Omental fat pad (tissue), 4 donors: Measurements from ENCODE around the gene THRB. TPM values are rescaled to one million over a fixed set of nuclear protein-coding genes. Genes with fewer than 3 reads are reported as not detected.
A peak's percentile ranks its signal among the peaks of the same experiment; 100 is the strongest.

Experiments used
- ATAC-seq: fragments of 150-250 bp; one replicate; pipeline ENCODE4 v1.9.1; 2016; ENCODE audit warnings: mild to moderate bottlenecking, moderate library complexity; ENCODE audit not compliant: low FRiP score
- DNase-seq: peaks from one replicate; pipeline ENCODE4 v3.0.0-alpha.2; 2019; ENCODE audit warnings: low spot score
- total RNA-seq, 4 donors: library from RNA; depleted of rRNA; stranded (reverse); fragments of >200 nt; gene quantifications; one replicate each; pipeline ENCODE4 v1.1.0, GENCODE V29; 2016
- TF ChIP-seq, protein P1 (sequence below), 3 donors: fragments of 450-650 bp; IDR thresholded peaks; one replicate each; pipeline ENCODE4 v1.5.1; 2016 to 2017; ENCODE audit warnings: antibody characterized with exemption in 3 of 3, mild to moderate bottlenecking in 3 of 3, moderate library complexity in 2 of 3

THRB gene
- total RNA-seq, 4 donors from 2014 or later: 18.6 to 28.0 (median 23.9) TPM

DNA sequence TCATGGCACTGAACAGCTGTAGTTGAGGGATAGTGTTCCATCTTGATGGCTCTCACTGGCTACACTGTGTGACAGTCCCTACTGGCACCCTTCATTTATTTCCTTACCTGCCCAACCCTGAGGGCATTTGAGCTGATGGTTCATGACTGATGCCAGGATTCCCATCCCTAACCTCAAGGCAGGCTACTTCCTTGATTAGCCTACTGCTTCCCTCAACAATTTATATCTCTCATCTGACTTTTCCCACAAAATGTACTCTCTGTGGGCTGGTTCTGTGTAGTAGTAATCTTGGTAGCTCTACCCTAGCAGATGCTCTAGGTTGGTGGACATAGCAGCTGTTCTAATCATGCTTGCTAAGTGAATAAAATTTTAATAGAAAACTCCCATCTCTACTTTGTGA is 106.0 kb downstream of the THRB start:
- ATAC-seq (no peak), DNase-seq (no peak)
- TF ChIP-seq, protein P1, sequence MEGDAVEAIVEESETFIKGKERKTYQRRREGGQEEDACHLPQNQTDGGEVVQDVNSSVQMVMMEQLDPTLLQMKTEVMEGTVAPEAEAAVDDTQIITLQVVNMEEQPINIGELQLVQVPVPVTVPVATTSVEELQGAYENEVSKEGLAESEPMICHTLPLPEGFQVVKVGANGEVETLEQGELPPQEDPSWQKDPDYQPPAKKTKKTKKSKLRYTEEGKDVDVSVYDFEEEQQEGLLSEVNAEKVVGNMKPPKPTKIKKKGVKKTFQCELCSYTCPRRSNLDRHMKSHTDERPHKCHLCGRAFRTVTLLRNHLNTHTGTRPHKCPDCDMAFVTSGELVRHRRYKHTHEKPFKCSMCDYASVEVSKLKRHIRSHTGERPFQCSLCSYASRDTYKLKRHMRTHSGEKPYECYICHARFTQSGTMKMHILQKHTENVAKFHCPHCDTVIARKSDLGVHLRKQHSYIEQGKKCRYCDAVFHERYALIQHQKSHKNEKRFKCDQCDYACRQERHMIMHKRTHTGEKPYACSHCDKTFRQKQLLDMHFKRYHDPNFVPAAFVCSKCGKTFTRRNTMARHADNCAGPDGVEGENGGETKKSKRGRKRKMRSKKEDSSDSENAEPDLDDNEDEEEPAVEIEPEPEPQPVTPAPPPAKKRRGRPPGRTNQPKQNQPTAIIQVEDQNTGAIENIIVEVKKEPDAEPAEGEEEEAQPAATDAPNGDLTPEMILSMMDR (IDR thresholded peaks at IDR 0.05): no peak

DNA sequence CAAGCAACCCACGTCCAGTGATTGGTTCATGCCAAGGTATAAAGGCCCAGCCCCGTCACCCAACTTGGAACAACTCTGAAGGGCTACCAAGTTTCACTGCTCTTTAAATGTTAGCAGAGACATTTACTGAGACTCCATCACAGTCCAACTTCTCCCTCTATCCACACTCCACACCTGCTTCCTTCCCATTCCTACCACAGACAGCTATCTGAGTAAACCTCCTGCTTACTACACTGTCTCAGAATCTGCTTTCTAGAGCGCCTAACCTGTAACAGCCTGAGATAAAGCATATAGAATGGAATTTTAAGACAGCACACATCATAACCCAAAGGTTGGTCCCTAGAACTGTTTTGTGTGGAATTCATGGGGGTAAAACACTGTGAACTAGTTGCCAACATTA is 106.5 kb downstream of the THRB start:
- ATAC-seq (no peak), DNase-seq (no peak)
- TF ChIP-seq, protein P1 (IDR thresholded peaks at IDR 0.05): no peak

DNA sequence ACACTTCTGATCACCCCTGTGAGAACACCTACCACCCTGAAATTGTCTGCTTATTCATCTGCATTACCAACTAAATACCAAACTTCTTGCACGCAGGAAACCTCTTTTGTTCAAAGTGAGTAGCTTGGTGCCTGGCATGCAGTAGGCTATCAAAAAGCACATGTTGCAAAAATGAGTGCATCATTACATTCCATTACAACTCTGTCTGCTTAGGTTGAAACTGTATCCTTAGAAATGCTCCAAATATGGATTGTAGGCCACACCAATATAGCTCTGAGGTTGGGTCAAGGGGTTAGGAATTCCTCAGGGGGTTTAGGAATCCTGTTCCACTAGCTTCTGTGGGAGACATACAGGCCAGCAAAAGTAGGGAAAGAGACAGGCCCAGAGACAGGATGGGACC is 107.2 kb downstream of the THRB start:
- DNase-seq: no peak
- ATAC-seq: no peak
- TF ChIP-seq, protein P1 (IDR thresholded peaks at IDR 0.05): no peak

DNA sequence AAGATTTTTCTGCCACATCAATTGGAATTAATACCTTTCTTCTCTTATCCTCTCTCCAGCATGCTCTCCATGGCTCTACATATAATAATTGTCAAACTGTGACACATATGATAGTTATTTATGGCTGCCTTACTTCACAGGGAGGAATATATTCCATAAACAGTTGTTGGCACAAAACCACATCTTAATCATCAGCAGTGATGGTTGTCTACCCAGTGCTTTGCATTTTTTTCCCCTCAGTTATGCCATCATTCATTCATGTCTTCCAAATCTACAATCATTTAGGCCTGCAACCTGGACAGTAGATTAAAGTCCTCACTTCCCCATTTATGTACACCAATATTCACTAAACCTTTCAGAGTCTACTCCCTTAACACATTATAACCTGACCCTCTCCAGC is 107.7 kb downstream of the THRB start:
- peak; percentile 53 for ATAC-seq
- TF ChIP-seq, protein P1 (IDR thresholded peaks at IDR 0.05): no peak
- DNase-seq: no peak

DNA sequence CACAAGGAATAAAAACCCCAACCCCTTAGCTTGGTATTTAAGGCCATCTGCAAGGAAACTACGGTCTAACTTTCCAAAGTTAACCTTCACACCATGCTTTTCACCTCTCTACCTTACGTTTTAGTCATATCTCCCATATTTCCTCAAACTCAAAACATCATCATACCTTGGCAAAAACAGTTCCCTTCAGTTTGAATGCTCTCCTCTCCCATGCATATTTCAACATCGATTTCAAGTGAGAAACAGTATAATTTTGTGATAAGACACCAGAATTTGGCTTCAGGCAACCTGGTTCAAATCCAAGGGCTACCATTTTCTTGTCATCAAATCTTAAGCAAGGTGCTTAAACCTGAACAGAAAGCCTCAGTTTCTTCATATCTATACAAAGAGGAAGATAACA is 108.2 kb downstream of the THRB start:
- DNase-seq (no peak), ATAC-seq (peak; percentile 41)
- TF ChIP-seq, protein P1 (IDR thresholded peaks at IDR 0.05): no peak

DNA sequence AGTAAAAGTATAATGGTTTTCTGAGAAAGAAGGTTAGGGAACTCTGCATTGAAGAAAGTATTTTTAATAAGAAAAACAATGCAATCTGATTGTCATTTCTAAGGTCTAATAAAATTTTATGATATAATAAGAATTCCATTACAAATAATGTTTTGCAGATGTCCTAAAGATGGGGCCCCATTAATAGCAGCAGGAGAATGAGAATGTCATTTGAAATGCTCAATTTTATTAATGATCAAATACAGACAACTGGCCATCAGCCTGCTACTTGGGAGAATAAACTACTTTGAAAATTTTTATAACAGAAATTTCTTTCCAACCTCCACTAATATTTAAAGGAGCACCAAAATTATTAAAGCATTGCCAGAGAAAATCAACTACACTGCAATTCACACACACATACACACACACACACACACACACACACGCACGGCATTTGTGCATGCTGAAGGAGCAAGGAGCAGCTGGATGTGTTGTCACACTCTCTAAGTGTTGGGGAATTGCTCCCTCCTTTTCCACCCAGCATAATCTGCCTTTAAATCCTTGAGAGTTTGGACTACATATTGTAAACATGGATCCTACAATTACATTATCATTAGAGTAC is 109.5 kb downstream of the THRB start:
- DNase-seq: no peak
- ATAC-seq: no peak
- TF ChIP-seq, protein P1 (IDR thresholded peaks at IDR 0.05): no peak

GRCh38 chr3:24382647-24383046 is 112.0 kb downstream of the THRB start:
- ATAC-seq: no peak
- TF ChIP-seq, protein P1 (IDR thresholded peaks at IDR 0.05): no peak
- no peak for DNase-seq
